Stimulated activated naive CD4-positive, alpha-beta T cell (primary cell): ENCODE results near the gene DHRS1.
A peak's percentile ranks its signal among the peaks of the same experiment; 100 is the strongest.

Experiments used
- DNase-seq, 6 experiments: peaks; one replicate each; lab custom pipeline; 2025; lab: John Stamatoyannopoulos, UW

Gene DHRS1

DNA sequence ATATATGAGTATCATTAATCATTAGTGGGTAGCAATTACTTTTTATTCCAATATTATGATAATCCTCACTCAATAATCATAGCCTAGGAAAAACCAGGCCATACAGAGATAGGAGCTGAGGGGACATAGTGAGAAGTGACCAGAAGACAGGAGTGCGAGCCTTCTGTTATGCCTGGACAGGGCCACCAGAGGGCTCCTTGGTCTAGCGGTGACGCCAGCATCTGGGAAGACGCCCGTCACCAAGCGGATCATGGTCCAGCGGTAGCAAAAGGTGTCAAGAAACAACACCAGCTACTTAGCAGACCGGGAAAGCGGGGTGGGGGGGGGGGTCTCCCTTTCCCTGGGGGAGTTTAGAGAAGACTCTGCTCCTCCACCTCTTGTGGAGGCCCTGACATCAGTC lies 28.3 kb upstream of the DHRS1 start:
- peak in 1 of 6 experiments; percentile 12 for DNase-seq

DNA sequence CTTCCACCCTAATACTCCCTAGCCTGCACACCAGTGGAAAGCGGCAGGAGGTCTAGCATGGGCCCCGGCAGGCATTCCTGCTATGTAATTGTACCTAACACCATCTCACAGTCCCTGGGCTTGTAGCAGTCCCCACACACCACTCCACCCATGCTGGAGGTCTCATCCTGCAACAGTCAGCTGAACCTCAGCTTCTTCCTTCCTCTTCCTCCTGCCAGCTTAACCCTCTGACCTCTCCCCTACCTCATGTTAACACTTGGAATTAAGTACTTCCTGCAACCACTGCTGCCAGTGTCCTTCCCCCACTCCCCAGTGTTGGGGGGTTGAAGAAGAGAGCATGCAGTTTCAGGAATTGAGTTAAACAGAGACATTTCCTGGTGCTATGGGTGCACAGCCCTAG lies 27.7 kb upstream of the DHRS1 start:
- DNase-seq = no peak

DNA sequence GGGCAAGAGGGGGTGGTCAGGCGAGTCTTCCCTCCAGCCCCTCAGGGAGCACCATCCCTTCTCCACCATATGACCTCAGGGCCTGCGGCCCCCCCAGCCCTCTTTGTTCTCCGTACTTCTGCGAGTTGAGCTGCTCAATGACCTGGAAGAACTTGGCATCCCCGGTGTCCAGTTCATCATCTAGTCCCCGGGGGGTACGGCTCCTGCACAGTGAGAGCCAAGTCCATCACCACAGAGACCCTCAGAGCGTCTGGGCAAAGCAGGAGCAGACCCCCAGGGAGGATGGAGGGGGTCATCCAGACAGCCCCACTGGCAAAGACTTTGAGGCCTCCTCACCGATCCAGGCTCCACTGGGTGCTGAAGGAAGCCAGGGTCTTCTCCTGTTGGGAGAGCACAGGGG lies 26.4 kb upstream of the DHRS1 start:
- DNase-seq = no peak

DNA sequence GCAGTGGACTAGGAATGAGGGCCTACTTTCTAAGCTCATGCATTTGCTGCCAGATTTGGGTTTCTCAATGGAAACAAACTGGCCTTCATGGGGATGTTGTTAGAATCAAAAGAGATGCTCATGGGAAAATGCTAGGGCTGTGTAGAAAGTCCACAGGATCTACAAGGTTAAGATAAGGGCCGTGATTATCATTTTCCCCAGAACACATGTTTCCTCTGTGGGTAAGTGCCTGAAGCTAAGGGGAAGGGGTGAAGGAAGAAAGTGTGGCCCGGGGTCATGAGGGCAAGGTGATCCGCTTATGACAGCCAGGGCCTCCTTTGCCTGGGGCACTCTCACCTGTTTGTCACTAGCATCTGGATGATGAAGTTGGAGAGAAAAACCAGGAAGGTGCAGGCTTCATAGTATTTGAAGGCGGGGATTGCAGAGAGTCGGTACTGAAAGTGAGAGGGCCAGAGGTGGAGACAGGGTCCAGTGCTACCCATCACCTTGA lies 25.5 kb upstream of the DHRS1 start:
- no peak for DNase-seq

DNA sequence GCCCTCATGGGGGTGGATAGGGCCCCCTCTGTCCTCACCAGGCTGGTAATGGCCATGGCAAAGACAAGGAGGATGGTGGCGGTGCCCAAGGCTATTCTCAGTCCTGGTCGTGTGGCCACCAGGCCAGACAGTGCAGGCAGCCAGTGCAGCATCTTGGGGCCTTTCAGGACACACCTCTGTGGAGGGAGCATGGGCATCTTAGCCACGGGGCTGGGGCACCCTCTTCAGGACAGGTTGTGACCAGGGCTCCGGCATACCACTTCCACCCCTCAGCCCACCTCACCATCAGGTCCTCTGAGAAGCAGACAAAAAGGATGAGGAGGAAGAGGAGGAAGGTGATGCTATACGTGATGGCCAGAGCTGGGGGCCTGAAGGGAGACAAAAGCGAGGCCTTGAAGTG lies 24.4 kb upstream of the DHRS1 start:
- DNase-seq = no peak

DNA sequence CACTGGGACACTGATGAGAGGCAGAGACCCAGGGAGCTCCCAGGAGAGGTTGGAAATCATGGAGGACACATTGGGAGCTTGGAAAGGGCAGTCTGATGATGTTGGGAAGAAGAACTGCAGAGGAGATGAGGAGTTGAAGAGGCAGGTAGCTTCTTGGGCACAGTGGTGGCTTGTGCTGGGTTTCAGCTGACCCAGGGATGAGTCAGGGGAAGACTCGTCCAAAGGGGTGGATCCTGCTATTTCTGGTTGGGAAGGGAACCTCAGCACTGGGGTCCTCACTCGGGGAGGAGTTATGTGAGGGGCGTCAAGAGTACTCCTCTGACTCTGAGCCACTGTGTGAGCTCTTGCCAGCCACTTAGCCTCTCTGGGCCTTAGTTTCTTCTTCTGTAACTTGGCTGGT lies 23.8 kb upstream of the DHRS1 start:
- no peak for DNase-seq

DNA sequence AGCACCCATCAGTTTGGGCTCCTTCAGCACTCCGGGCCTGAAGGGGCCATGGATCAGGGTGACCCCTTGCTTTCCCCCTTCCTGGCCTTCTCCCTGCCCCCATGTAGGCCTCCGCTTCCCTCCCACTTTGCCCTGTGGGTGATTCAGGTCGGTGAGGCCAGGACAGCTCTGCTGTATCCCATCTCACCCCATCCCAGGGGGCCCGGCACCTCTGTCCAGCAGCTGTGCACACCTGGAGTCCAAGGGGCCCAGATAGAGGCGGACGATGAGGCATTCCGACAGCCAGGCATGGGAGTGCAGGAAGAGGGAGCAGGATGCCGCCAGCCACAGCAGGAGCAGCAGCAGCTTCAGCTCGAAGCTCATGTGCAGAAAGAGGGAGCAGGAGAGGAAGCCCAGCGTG lies 23.1 kb upstream of the DHRS1 start:
- DNase-seq = no peak

DNA sequence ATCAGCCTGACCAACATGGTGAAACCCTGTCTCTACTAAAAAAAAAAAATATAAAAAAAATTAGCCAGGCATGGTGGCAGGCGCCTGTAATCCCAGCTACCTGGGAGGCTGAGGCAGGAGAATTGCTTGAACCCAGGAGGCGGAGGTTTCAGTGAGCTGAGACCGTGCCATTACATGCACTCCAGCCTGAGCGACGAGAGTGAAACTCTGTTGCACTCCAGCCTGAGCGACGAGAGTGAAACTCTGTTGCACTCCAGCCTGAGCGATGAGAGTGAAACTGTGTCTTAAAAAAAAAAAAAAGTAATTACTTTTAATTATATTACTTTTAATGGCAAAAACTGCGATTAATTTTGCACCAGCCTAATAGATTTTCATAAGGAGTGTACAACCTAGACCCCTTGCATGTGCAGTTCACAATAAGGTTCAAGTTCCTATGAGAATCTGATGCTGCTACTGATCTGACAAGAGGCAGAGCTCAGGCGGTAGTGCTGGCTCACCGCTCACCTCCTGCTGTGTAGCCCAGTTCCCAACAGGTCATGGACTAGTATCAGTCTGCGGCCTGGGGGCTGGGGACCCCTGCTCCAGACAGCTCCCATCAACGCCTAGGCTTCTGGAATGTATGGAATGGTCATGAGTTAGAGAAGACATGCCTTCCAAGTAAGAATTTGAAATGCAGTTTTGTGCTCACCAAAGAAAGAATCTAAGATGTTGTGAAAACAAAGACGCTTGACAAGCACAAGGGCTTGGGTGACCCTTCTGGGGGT lies 21.8 kb upstream of the DHRS1 start:
- no peak for DNase-seq

DNA sequence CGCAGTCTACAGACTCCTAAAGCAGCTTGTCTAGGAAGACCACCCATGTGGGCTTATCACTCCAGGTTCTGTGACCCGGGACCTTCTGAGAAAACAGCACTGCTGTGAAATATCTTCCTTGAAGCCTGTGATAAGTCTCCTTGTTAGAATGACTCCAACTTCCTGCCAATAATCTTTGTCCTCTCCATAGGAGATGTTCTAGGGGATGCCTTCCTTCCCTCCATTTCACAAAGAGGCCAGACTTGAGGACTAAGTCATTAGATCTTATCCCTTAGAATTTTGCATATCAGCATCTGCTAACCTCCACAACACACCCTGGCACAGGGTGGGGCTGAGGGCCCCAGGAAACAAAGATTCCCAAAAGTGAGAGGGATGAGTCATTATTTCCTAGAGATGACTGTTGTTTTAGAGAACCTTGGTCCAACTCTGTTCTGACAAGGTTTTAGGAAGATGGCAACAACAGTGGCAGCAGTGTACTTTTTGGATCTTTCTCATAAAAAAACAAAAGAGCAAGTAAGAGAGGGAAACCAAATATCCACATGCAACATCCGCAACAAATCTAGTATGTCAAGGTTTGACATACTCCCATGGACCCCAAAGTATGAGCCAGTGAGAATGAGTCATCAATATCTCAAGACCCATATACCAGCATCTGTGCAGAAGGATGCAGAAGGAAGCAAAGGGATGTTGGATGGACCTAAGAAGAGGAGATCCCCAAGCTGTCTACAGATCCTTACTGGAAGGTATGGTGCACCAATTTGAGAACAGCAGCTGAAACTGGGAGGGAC lies 17.8 kb upstream of the DHRS1 start:
- no peak for DNase-seq

DNA sequence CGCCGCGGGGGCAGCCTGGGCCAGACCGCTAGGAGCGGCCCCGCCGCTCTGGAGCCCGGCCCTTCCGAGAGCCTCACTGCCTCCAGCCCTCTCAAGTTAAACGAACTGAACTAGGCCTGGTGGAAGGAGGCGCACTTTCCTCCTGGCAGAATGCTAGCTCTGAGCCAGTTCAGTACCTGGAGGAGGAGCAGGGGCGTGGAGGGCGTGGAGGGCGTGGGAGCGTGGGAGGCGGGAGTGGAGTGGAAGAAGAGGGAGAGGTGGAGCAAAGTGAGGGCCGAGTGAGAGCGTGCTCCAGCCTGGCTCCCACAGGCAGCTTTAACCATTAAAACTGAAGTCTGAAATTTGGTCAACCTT lies 17.0 kb upstream of the DHRS1 start:
- no peak for DNase-seq

DNA sequence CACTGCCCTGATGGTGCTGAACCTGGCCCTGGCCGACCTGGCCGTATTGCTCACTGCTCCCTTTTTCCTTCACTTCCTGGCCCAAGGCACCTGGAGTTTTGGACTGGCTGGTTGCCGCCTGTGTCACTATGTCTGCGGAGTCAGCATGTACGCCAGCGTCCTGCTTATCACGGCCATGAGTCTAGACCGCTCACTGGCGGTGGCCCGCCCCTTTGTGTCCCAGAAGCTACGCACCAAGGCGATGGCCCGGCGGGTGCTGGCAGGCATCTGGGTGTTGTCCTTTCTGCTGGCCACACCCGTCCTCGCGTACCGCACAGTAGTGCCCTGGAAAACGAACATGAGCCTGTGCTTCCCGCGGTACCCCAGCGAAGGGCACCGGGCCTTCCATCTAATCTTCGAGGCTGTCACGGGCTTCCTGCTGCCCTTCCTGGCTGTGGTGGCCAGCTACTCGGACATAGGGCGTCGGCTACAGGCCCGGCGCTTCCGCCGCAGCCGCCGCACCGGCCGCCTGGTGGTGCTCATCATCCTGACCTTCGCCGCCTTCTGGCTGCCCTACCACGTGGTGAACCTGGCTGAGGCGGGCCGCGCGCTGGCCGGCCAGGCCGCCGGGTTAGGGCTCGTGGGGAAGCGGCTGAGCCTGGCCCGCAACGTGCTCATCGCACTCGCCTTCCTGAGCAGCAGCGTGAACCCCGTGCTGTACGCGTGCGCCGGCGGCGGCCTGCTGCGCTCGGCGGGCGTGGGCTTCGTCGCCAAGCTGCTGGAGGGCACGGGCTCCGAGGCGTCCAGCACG lies 16.4 kb upstream of the DHRS1 start:
- DNase-seq = no peak

DNA sequence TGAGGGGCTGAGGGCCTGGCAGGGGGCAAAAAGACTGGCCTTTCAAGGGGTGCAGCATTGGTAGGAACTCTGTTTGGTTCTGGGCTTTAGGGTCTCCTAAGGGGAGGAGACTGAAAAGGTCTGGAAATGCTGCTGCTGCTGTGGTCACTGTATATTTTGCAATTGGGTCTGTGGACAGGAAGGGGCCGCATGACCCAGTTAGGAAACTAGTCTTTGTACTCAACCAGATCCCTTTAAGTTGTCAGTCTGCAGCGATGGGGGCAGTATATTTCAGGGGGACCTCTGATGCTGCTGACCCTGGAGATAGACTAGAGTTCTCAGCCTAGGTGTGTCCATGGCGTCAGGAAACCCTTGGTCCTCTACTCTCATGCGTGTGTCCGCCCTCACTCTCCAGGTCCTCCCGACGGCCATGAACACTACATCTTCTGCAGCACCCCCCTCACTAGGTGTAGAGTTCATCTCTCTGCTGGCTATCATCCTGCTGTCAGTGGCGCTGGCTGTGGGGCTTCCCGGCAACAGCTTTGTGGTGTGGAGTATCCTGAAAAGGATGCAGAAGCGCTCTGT lies 15.7 kb upstream of the DHRS1 start:
- no peak for DNase-seq

DNA sequence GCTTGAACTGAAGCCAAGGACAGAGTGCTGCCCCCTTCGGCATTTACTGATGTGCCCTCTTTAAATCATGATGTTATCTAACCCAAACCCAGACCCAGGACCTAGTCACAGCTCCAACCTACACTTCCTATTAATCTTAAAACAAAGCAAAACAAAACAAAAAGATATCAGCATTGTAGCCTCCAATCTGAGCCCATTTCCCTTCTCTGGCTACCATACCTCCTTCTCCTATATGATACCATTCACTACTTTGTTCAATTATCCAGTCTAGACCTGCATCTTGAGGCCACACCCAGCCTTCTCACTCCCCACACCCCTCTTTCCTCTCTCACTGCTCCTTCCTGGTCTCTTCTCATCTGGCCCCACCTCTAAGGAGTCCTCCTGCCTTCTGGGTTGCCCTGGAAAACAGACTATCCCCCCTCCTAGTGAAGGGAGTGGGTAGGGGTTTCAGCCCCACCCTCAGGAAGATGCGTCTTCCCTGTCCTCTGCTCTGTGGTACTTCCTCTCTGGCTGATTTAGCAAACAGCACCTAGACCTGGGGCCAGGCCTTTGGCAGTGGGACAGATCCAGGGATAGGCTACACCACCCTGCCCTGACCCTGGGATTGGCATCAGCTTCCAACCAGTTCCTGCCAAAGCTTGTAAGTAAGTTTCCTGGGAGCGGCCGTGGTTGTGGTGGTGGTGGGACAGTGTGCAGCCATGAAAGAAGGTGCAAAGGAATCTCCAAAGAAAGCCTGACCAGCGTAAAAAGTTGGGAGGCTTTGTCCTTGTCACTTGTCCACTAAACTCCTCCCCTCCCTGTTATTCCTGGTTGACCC lies 15.0 kb upstream of the DHRS1 start:
- no peak for DNase-seq

DNA sequence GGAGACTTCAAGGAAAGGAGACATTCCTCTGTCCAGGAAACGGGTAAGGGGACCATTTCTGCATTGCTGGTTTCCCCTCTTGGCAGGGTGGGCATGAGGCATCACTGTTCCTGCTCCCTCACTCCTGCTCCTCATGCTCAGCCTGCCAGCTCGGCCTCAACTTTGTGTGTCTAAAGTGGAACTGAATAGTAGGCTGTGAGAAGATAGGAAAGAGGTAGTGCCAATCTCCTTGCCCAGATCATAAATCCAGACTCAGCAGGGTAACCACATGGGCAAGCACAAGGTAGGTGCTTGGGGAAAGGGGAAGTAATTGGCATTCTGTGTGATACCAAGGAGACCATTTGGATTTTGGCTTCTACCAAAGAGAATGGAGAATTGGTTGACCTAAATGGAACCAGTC lies 14.3 kb upstream of the DHRS1 start:
- no peak for DNase-seq

DNA sequence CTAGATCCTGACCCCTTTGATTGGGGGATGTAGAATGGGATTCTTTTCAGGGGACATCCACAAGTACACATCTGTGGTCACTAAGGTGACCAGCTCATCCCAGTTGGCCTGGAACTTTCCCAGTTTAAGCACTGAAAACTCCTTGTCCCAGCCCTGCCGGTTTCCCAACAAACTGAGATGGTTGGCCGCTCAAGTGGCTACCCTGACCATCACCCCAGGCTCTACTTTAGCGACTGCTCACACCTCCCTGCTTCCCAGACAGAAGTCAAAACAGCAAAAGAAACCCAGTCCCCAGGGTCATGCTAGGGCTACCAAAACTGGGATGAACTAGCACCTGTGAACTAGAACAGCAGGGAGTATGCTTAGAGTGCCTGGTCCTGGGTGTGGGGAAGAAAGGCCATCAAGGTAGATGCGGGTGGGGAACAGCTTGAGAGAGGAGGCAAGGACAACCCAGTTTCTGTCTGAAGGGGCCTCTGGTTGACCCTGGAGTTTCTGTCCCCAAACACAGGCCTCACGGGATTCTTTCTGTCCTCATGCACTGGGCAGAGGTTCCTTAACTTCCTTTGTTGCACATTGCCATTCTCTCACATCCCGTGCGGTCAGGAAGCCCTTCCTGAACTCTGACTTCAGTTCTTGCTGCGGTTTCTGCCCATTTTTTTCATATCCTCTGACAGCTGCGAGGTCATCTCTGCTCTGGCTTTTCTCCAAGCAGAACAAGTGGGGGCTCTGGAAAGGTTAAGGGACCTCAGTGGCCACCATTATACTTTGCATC lies 13.3 kb upstream of the DHRS1 start:
- DNase-seq = peak in 3 of 6 experiments; percentile 26 to 40 (median 34)

DNA sequence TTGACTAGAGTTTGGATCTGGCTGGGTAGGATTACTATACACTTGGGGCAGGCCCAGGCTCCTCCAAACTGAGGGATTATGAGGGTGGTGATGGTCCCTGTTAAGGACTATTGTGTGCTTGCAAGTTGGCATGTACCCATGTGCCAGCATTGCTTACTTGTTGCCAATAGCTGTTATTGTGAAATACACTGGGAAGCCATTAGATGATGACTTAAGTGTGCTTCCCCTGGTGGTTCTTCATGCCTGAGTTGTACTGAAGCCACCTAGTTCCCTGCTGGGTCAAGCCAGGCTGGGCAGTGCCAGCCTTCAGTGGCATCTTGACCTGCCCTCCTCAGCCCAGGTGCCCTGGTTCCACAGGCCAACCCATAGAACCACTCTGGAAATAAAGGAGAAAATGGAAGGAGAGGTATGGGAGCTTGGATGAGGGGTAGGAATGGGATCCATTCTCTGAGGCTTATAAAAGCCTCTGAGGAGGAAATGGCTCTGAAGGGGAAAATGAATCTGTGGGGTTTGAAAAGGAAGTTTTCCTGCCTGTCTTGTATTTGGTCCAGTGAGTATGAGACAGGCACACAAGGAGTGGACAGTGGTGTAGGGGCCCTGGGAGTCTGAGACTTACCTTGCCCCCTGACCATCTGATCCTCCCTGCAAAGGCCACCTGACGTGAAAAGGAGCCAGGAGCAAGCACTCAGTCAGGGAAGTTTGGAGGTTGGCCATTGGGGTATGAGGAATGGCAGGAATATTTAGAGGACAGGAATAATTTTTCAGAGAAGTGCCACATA lies 12.4 kb upstream of the DHRS1 start:
- peak in 2 of 6 experiments; percentile 34 to 36 for DNase-seq

DNA sequence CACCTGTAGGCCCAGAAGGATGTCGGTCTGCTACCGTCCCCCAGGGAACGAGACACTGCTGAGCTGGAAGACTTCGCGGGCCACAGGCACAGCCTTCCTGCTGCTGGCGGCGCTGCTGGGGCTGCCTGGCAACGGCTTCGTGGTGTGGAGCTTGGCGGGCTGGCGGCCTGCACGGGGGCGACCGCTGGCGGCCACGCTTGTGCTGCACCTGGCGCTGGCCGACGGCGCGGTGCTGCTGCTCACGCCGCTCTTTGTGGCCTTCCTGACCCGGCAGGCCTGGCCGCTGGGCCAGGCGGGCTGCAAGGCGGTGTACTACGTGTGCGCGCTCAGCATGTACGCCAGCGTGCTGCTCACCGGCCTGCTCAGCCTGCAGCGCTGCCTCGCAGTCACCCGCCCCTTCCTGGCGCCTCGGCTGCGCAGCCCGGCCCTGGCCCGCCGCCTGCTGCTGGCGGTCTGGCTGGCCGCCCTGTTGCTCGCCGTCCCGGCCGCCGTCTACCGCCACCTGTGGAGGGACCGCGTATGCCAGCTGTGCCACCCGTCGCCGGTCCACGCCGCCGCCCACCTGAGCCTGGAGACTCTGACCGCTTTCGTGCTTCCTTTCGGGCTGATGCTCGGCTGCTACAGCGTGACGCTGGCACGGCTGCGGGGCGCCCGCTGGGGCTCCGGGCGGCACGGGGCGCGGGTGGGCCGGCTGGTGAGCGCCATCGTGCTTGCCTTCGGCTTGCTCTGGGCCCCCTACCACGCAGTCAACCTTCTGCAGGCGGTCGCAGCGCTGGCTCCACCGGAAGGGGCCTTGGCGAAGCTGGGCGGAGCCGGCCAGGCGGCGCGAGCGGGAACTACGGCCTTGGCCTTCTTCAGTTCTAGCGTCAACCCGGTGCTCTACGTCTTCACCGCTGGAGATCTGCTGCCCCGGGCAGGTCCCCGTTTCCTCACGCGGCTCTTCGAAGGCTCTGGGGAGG lies 11.3 kb upstream of the DHRS1 start, which contains the start of gene LTB4R:
Gene LTB4R, plus strand, starts transcription at position 857 of the 959 bp plus-strand sequence. CDS start 4,150 bp downstream, outside the sequence.
- peak; percentile 53 to 81 (median 63) for DNase-seq

DNA sequence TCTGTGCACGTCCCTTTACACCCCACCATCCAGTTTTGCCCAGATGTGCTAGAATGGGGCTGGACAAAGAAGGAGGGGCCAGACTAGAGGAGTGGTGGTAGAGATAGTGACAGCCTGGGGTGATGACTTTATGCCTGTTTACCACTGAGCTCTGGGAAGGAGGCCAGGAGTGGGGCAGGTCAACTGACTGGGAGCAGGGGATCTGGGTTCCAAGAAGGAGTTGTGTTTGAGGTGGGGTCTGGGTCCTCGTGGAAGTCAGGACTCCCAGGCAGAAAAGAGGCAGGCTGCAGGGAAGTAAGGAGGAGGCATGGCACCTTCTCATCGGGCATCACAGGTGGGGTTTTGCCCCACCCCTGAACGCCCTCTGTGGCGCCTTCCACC lies 10.7 kb upstream of the DHRS1 start:
- no peak for DNase-seq
